Stimulated activated CD4-positive, alpha-beta T cell treated with anti-CD3 and anti-CD28 coated beads, TNF-alpha, amount 100 ng/mL, for 4 hours (primary cell): Measurements from ENCODE around the gene GFOD1.

Experiments
- DNase-seq, 3 experiments: peaks; one replicate each; pipeline ENCODE4 v3.0.0-alpha.2; 2020; ENCODE audit warnings: low read depth in 3 of 3

The GFOD1 gene

DNA sequence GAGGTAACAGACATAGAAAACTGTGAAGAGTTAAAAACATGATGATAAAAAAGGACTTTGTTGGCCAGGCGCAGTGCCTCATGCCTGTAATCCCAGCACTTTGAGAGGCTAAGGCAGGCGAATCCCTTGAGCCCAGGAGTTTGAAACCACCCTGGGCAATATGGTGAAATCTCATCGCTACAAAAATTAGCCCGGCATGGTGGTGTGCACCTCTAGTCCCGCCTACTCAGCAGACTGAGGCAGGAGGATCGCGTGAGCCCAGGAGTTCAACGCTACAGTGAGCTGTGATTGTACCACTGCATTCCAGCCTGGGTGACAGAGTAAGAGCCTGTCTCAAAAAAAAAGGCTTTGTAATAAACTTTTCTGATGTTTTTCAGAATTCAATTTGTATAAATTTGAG is 60.1 kb downstream of the GFOD1 start:
- DNase-seq = no peak

- DNase-seq = no peak
Measured at GRCh38 chr6:13425943-13426931, 61.2 kb downstream of the GFOD1 start.

GRCh38 chr6:13425270-13425873 is 62.0 kb downstream of the GFOD1 start:
- DNase-seq = no peak

GRCh38 chr6:13423252-13423651 is 64.1 kb downstream of the GFOD1 start:
- no peak for DNase-seq

DNA sequence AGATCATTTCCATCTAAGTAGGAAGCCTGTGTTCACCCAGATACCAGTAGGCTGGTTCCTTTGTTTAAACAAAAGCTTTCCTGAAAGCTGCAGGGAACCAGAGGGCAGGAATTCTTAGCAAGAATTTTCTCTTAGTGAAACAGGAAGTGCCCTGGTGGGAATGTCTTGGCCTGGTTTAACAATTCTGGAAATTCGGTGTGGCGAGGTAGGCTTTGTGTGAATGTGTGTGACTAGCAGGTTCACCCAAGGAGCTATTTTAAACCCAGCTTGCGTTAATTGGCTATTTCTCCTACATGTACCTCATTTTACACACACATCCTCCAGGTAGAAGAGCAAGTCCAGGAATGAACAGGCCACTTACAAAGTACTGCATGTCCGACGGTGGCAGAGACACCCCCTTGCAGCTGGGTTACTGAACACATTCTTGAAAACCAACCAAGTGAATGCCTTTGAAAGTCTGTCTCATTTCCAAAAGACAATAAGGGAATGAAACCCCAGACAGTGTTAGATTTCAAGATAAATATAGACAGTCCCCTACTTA is 64.6 kb downstream of the GFOD1 start:
- DNase-seq = no peak

DNA sequence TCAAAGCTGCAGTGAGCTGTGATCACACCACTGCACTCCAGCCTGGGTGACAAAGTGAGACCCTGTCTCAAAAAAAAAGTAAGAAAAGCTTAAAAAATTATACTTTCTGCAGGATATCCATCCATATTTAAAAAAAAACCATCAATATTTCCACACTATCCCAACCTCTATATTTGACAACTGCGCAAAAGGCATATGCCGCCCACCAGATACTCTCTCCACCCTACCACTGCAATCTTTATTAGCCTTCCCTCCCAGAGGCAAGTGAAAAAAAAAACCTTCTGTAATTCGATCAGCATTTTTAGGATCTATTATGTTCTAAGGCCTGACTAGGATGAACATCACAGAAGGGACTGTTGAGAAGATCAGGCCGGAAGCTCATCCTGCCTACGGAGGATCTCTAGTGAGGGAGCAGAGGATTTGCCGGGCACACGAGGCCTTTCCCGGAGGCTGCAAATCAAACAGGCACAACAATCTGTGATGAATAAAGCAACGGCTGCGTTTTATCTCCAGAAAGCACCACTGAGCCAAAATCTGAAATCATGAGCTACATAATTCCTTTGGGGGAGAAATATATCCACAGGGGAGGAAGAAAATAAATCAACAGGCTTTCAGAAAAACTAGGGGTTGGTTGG is 65.9 kb downstream of the GFOD1 start:
- no peak for DNase-seq

DNA sequence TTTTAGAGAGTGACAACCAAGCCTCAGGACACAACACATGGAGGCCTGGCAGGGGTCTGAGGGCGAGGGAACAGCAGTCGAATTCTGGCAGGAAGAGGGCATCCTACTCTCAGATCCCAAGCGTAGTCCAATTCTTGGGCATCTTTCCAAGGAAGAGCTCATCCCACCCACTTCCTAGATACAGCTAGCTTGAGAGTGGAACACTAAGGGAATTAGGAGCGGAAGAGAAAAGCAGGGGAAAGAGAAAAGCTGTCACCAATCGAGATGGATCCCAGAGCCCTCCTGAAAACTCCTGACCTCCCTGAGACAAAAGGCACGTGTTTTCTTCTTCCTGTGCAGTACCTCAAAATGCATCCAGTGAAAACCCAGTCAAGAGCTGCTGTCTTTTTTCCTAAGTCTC is 67.1 kb downstream of the GFOD1 start:
- DNase-seq = no peak

- DNase-seq = no peak
Measured at GRCh38 chr6:13419422-13420195, 67.8 kb downstream of the GFOD1 start.

- DNase-seq = no peak
Measured at GRCh38 chr6:13418844-13419243, 68.6 kb downstream of the GFOD1 start.

DNA sequence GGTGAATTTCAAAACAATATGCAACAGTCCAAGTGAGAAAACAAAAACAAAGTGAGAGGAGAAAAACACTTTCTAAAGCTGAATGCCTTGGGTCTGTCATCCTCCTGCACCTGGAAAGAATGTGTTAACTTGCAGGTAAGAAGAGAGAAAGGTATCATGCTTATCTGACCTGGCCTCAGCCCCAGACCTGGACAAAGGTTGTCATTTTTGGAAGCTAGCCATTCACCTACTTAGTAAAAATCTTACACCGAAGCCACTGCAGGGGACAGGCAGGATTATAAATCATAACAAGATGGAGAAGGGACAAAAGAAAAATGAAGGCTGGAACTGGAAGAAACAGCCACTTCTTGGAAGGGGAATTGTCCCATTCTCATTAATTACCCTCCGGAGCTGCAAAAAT is 69.4 kb downstream of the GFOD1 start:
- no peak for DNase-seq

DNA sequence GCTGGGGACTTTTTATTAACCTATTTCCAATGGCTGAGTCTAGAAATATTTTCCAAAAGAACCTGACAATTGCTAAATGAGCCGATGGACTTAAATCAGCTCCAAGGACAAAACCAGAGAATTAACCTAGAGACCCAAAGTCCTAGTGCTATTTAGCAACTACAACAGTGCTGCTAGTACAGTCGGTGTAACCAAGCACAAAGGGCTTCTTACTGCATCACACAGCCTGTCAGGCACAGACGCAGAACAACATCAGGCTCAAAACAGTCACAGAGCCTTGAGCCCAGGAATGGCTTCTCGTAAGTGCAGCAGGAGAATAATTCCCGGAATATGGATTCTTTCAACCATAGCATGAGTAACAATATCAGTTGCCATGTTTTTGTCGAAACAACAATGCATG is 70.0 kb downstream of the GFOD1 start:
- DNase-seq = no peak

GRCh38 chr6:13415283-13415682 is 72.1 kb downstream of the GFOD1 start:
- no peak for DNase-seq

GRCh38 chr6:13413900-13414555 is 73.4 kb downstream of the GFOD1 start:
- no peak for DNase-seq

GRCh38 chr6:13413466-13413862 is 73.9 kb downstream of the GFOD1 start:
- no peak for DNase-seq

DNA sequence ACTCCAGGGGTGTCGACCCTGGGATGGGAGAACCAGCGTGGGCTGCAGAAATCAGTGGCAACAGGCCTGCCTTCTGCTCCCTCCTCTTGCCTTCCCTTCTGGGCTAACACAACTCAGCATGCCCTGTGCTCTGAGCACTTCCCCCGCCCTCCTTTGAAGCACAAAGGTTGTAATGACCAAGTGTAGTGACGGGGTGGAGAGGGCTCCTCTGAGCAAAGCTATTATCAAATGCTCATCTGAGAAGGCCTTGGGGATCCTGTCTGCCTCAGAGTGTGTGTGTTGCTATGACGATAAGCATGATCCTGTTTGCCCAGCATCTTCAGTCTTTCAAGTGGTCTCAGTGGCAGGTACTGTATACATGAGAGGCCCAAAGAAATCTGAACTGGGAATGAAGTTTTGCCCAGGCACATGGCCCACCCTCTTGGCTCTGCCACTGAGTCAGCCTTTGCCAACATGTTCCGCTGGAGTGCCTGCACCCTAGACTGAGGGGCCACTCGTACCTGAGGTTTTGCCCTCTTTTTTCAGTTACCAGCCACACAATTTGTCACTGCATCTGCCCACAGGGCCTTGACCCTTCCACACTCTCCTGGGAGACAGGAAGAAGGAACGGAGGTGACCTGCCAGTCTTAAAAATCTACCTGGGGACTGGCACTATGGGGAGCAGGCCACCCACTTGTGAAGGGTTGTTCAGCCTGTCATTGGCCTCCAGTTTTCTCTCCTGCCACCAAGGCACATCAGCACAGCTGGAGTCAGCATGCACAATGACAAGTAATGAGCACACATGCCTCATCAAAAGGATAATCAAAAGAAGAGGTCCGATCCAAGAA is 74.5 kb downstream of the GFOD1 start:
- DNase-seq = no peak

GRCh38 chr6:13412211-13412610 is 75.2 kb downstream of the GFOD1 start:
- DNase-seq = no peak

DNA sequence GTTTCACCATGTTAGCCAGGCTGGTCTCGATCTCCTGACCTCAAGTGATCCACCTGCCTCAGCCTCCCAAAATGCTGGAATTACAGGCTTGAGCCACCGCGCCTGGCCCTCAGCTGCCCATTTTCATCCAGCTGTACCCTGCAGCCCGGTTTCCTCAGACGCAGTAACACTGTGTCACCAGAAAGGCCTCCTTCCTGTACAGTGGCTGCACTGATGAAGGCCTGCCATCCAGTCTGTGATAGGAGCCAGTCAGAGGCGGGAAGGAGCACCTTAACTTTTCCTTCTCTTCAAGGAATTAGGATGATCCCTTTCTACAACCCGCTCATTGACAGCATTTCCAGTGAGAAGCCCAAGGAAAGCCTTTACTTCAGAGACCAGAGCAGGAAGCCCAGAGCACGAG is 75.9 kb downstream of the GFOD1 start:
- no peak for DNase-seq

DNA sequence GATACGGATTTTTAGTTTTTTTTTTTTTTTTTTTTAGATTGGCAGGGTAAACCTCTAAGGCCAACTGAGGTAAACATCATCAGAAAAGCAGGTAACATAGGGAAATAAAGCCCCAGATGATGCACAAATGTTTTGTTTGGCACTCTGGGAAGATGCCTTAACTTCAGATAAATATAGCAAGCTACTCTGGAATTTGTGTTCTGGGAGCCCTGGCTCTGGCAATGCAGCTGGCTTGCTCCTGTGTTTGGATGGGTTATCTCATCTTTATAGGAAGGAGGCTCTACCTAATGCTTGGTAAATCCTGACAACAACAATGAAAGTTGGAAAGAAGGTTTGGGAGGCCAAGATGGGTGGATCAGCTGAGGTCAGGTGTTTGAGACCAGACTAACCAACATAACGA is 77.4 kb downstream of the GFOD1 start:
- DNase-seq = no peak

GRCh38 chr6:13407709-13408695 is 79.4 kb downstream of the GFOD1 start:
- no peak for DNase-seq
